GM12875 (cell line): ENCODE measurements around the gene MRPL34.

ENCODE experiments used
- H3K4me3 ChIP-seq: one replicate; pipeline ENCODE4 v1.5.1; 2011; ENCODE audit warnings: low read depth, low read length, control low read depth
- CTCF ChIP-seq: IDR thresholded peaks from 2 replicates; pipeline ENCODE4 v1.5.1; 2011; ENCODE audit warnings: low read depth, mild to moderate bottlenecking, control low read depth, inconsistent platforms, low read length, moderate library complexity, borderline replicate concordance; ENCODE audit not compliant: insufficient read depth

MRPL34 gene

GRCh38 chr19:17321655-17322489 lies 16.2 kb downstream of the MRPL34 start:
- no peak overlapping the region for H3K4me3 ChIP-seq
- TF ChIP-seq CTCF, result no peak

- no peak for TF ChIP-seq CTCF
- no peak overlapping the region for H3K4me3 ChIP-seq
Observed at GRCh38 chr19:17322854-17323253, 17.2 kb downstream of the MRPL34 start.

- no peak for TF ChIP-seq CTCF
- H3K4me3 ChIP-seq, result no peak overlapping the region
Observed at GRCh38 chr19:17323300-17323963, 17.8 kb downstream of the MRPL34 start.

GRCh38 chr19:17323964-17324332 lies 18.3 kb downstream of the MRPL34 start:
- no peak for TF ChIP-seq CTCF
- H3K4me3 ChIP-seq, result no peak overlapping the region

- TF ChIP-seq CTCF, result no peak
- H3K4me3 ChIP-seq, result no peak overlapping the region
Observed at GRCh38 chr19:17324357-17325114, 18.9 kb downstream of the MRPL34 start.

GRCh38 chr19:17325133-17325532 lies 19.5 kb downstream of the MRPL34 start:
- no peak for TF ChIP-seq CTCF
- no peak overlapping the region for H3K4me3 ChIP-seq
